Aorta (tissue), 5 donors: Measurements from ENCODE around the gene AQP1. TPM values are rescaled to one million over a fixed set of nuclear protein-coding genes. Genes with fewer than 3 reads are reported as not detected.

Experiments
- ATAC-seq: fragments of 200-7000 bp; cut with Tn5 transposase; one replicate; pipeline ENCODE4 v1.9.1; 2022; ENCODE audit warnings: moderate library complexity; ENCODE audit not compliant: low FRiP score
- DNase-seq, 2 donors: peaks; one replicate each; pipeline ENCODE4 v3.0.0-alpha.2; 2020
- H3K27ac ChIP-seq, 2 donors: one replicate each; pipeline ENCODE4 v1.5.1; 2013; ENCODE audit warnings: low read length in 2 of 2, mild to moderate bottlenecking in 2 of 2, moderate library complexity in 2 of 2, control low read depth in 1 of 2, inconsistent platforms in 1 of 2, low read depth in 1 of 2
- H3K27me3 ChIP-seq, 2 donors: one replicate each; pipeline ENCODE4 v1.6.1; 2013; ENCODE audit warnings: control low read depth in 1 of 2, low read length in 1 of 2, mild to moderate bottlenecking in 1 of 2, moderate library complexity in 1 of 2; ENCODE audit not compliant: insufficient read depth in 2 of 2, control insufficient read depth in 1 of 2
- H3K36me3 ChIP-seq, 2 donors: one replicate each; pipeline ENCODE4 v1.6.1; 2013; ENCODE audit warnings: control low read depth in 1 of 2, low read length in 1 of 2, mild to moderate bottlenecking in 1 of 2; ENCODE audit not compliant: insufficient read depth in 2 of 2, control insufficient read depth in 1 of 2
- H3K4me1 ChIP-seq, 2 donors: one replicate each; pipeline ENCODE4 v1.6.1; 2013; ENCODE audit warnings: low read length in 2 of 2, control low read depth in 1 of 2, mild to moderate bottlenecking in 1 of 2, moderate library complexity in 1 of 2; ENCODE audit not compliant: insufficient read depth in 2 of 2, control insufficient read depth in 1 of 2
- H3K4me3 ChIP-seq, 2 donors: one replicate each; pipeline ENCODE4 v1.5.1; 2013; ENCODE audit warnings: low read length in 2 of 2, control low read depth in 1 of 2, mild to moderate bottlenecking in 1 of 2
- H3K9me3 ChIP-seq: one replicate; pipeline ENCODE4 v1.6.1; 2013; ENCODE audit warnings: mild to moderate bottlenecking, low read length; ENCODE audit not compliant: control insufficient read depth
- WGBS, 2 donors: extraction: QIAGEN DNeasy Blood & Tissue Kit; methylation state at CpG; one replicate each; pipeline ENCODE4 v1.1.7; 2013; 5-methylcytosine and 5-hydroxymethylcytosine counted together
- intact Hi-C, 2 donors: fragments of 100-400 bp; cut with DNase I; formaldehyde crosslinking; loops; one replicate each; pipeline versions ENCODE4 v1.14.2 to v1.15.0; 2022
- polyA plus RNA-seq, 2 donors: library from polyadenylated mRNA; stranded (reverse); fragments of 200-250 nt; gene quantifications; one replicate each; pipeline ENCODE4 v1.2.3, GENCODE V29; 2013
- total RNA-seq, 2 donors: library from RNA; stranded (reverse); fragmentation: NEBNext Ultra II Directional; extraction: Animal tissue kit (Norgen Biotek cat#: 25700); gene quantifications; one replicate each; pipeline ENCODE4 v1.2.1, GENCODE V29; 2021
- donor health status: healthy with polysubstance abuse.
- donor health status: Bipolar disorder and iron deficiency.
- donor health status: DM: no; HTN: no; CAD: no.
- donor health status: DM: no; HTN: no; CAD: no.
- donor health status: DM: yes; HTN: yes; CAD: no.

Gene AQP1
- total and polyA plus RNA-seq, 4 donors, result 370 to 1,062 (median 821) TPM

DNA sequence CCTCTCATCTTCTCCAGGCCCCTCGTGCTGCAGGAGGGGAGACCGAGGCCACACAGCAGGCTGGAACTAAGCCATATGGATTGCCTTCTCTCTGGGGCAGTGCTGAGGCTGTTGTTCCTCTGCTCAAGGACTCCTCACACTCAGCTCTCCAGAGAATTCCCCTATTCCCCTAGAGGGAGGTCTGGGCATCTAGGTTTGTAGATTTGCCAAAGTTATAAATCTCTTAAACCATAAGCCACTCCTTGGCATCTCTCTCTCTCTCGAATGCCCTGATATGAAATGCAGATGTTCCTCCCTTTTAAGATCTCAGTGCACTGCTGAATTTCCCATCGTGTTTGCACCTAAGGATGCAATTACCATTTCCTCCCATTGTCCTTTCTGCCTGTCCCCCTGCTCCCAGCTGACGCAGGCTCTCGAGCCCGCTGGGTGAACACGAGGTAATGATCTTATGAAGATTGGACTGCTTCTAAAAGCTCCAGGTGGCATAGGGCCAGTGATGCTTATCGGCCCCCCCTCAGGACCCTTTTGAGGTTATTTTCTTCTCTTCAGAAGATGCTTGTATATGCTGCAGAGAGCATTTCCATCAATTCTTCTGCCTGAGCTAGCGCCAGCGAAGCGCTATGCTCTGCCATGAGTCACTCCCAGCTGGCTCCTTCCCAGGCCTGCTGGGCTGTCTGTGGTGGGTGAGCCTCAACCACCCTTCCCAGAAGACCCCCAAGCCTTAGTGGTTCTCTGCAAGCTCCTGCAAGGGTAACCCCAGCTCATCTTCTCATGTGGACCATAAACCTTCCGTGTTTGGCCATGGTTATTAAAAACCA is 41.6 kb upstream of the AQP1 start:
- Histone ChIP-seq H3K36me3 (peaks cover 0 to 7% of the 10 kb centered on the region in 2 donors), H3K9me3 (no peaks in the 10 kb centered on the region), H3K4me1 (no peaks in the 10 kb centered on the region), H3K27me3 (no peaks in the 10 kb centered on the region), H3K27ac (no peak overlapping the region), H3K4me3 (no peak overlapping the region)
- WGBS, 2 donors, result 52 to 67% methylated on average over 13 of the region's 13 CpGs
- intact Hi-C loops, result no loop called here
- ATAC-seq, result no peak
- DNase-seq, result no peak

DNA sequence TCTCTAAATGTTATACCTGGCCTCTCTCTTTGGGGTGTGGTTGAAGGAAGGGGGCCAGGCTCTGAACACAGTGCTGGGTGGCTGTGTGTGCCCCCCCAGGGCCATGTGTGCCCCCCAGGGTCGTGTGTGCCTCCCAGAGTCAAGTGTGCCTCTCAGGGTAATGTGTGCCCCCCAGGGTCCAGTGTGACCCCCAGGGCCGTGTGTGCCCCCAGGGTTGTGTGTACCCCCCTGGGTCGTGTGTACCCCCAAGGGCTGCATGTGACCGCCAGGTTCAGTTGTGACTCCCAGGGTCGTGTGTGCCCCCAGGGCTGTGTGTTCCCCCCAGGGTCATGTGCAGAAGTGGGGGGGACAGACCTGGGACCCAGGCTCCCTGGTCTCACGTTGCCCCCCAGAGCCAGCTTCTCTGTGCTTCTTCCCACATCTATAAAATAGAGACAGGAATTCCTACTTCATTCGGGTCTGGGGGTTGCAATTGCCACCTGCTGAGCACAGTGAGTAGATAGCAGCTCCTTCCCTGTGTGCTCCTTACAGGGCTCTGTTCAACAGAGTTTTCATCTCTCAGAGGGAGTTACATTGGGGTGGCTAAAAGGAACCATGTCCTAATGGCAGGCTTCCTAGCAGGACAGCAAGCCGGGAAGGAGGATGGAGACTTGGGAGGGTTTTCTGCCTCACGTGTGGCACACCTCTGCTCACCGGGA is 40.7 kb upstream of the AQP1 start:
- H3K27me3 ChIP-seq, result no peaks in the 10 kb centered on the region
- peaks cover 0 to 7% of the 10 kb centered on the region in 2 donors for H3K36me3 ChIP-seq
- H3K9me3 ChIP-seq, result no peaks in the 10 kb centered on the region
- DNase-seq (no peak), ATAC-seq (no peak)
- H3K4me1 ChIP-seq, result no peaks in the 10 kb centered on the region
- no peak overlapping the region for H3K27ac ChIP-seq
- H3K4me3 ChIP-seq, result no peak overlapping the region
- intact Hi-C loops, result no loop called here
- WGBS, 2 donors, result 83 to 92% methylated on average over 9 to 10 of the region's 10 CpGs

DNA sequence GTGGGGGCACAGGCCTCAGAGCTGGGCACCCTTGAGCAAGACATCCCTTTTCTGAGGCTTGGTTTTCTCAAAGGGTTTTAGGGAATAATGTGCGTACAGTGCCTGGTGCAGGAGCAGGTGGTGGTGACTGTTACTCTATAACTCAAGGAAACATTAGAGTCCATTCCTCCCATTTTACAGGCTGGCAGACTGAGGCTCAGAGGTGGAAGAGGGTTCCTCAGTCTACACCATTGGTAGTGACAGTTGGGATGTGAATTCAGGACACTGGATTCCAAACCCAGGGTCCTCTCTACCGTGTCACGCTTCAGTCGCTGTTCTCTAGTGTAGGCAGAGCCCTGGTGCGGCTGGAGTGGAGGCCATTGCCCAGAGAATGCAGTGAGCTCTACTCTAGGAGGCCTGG is 40.0 kb upstream of the AQP1 start:
- Histone ChIP-seq H3K27ac (no peak overlapping the region), H3K36me3 (peaks cover 0 to 7% of the 10 kb centered on the region in 2 donors), H3K4me1 (no peaks in the 10 kb centered on the region), H3K4me3 (no peak overlapping the region), H3K27me3 (no peaks in the 10 kb centered on the region), H3K9me3 (no peaks in the 10 kb centered on the region)
- WGBS, 2 donors, result 97% methylated on average over 5 of the region's 5 CpGs
- DNase-seq (no peak), ATAC-seq (no peak)
- intact Hi-C loops, result no loop called here

DNA sequence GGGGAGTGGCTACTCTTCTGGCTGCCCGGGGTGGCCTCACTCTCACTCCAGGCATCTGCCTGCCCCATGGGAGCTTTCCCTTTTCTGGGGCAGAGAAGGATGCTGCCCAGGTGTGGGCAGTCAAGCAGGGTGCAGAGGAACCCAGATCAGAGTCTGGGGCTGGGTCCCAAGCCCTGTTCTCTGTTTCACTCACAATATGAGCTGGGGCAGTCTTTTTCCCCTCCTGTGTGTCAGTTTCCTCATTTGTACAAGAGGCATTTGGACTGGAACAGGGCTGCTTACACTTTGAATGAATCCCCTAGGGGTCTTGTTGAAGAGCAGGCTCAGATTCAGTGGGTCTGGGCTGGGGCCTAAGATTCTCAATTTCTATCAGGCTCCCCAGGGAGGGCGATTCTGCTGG is 38.4 kb upstream of the AQP1 start:
- intact Hi-C loops, result no loop called here
- Histone ChIP-seq H3K36me3 (peaks cover 0 to 9% of the 10 kb centered on the region in 2 donors), H3K9me3 (no peaks in the 10 kb centered on the region), H3K4me3 (no peak overlapping the region), H3K27me3 (no peaks in the 10 kb centered on the region), H3K4me1 (no peaks in the 10 kb centered on the region), H3K27ac (no peak overlapping the region)
- DNase-seq (no peak), ATAC-seq (no peak)
- WGBS, 2 donors, result 78 to 88% methylated on average over 2 of the region's 2 CpGs

DNA sequence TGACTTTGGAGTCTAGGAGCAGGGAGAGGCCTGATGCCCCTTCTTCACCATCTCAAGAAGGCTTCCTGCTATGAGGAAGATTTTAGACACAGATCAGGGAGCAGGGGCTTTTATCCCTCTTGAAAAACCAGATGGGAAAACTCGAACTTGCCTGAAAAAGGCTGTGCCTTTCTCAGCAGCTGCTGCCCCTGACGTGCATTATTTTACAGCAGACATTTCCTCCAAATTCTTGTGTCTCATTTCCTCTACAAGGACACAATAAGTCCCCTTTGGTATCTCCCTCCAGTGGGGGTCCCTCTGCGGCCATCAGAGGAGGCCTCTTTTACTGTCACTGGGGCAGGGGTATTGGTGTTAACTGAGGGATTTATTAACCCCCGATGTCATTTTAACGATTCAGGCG is 38.0 kb upstream of the AQP1 start:
- H3K36me3 ChIP-seq, result peaks cover 0 to 9% of the 10 kb centered on the region in 2 donors
- DNase-seq, result no peak
- no peak for ATAC-seq
- 87 to 88% methylated on average over 6 of the region's 6 CpGs for WGBS, 2 donors
- no peaks in the 10 kb centered on the region for H3K9me3 ChIP-seq
- H3K27me3 ChIP-seq, result no peaks in the 10 kb centered on the region
- no peak overlapping the region for H3K27ac ChIP-seq
- H3K4me1 ChIP-seq, result no peaks in the 10 kb centered on the region
- H3K4me3 ChIP-seq, result no peak overlapping the region
- intact Hi-C loops, result no loop called here

DNA sequence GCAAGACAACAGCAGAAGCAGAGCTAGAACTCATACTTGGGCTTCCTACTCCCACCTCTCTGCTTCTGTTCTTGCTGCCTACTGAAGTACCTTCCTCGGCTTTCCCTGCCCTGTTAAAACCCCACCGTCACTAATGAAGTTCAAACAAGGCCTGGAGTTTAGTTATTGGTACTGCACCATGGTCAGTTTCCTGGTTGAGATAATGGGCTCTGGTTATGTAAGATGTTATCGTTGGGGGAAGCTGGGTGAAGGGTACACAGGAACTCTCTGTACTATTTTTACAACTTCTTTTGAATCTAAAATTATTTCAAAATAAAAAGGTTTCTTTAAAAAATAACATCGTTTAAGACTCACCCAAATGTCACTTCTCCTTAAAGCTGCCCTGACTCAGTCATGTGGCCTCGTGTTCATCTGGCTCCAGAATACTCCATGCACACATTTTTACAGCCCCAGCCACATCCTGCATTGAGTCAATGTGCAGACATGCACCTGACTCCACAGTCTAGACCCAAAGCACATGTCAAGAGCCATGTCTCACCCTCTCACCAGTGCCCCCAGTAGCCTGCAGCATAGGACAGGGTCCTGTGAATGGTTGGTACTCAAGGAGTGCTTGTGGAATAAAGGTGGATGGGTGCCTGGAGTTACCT is 36.9 kb upstream of the AQP1 start:
- H3K27ac ChIP-seq, result no peak overlapping the region
- ATAC-seq (no peak), DNase-seq (no peak)
- peaks cover 0 to 9% of the 10 kb centered on the region in 2 donors for H3K36me3 ChIP-seq
- intact Hi-C loops, result no loop called here
- no peaks in the 10 kb centered on the region for H3K27me3 ChIP-seq
- H3K9me3 ChIP-seq, result no peaks in the 10 kb centered on the region
- 86 to 87% methylated on average over 5 of the region's 5 CpGs for WGBS, 2 donors
- no peak overlapping the region for H3K4me3 ChIP-seq
- no peaks in the 10 kb centered on the region for H3K4me1 ChIP-seq

DNA sequence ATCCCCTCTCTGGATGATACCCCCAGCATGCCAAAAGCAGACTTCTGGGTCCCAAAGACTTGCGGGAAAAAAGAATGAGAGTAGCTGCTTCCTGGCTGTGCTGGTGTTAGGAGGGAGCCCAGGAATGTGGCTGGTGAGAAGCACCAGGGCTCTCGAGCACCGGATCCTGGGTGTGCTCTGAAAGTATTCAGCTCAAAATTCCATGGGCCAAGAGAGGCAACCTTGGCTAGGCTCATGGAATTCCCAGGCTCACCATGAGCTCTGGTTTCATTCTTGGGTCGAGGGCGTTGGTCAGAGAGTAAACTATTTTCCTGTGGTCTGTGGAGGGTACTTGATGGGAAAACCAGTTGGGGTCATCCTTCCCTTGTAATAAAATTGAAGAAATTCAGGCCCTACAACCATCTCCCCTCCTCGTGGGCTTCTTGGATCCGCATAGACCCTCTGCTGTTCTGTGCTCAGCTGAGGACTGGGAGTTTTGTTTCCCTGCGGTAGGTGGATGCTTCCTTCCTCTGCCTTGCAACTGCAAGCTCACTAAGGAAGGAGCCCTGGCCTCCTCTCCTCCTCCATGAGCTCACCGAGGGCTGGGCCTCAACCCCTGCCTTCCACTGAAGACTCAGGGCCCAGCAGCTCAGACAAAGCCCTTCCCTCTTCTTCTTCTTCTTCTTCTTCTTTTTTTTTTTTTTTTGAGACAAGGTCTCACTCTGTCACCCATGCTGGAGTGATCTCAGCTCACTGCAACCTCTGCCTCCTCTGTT is 34.5 kb upstream of the AQP1 start:
- WGBS, 2 donors, result 84 to 90% methylated on average over 9 of the region's 9 CpGs
- no peaks in the 10 kb centered on the region for H3K9me3 ChIP-seq
- H3K4me1 ChIP-seq, result no peaks in the 10 kb centered on the region
- no peak overlapping the region for H3K27ac ChIP-seq
- DNase-seq, result no peak
- H3K36me3 ChIP-seq, result peaks cover 0 to 8% of the 10 kb centered on the region in 2 donors
- ATAC-seq, result no peak
- intact Hi-C loops, result no loop called here
- no peak overlapping the region for H3K4me3 ChIP-seq
- no peaks in the 10 kb centered on the region for H3K27me3 ChIP-seq

DNA sequence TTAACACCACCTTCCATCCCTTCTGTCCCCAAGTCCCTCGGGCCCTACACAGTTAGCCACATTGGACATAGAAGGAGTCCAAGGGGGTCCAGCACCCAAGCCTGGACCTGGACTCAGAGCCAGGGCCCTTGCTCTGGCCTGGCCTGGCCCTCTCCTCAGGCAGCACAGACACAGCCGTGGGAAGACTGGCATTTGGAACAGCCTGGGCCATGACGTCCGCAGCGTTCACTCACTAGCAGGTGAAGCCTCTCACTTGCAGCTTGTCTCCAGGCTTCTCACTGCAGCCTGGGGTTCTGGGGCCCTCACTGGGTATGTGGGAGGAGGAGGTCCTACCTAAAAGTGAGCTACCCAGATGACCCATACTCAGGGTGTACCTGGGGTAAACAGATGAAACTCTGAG is 33.7 kb upstream of the AQP1 start:
- ATAC-seq, result no peak
- Histone ChIP-seq H3K27ac (no peak overlapping the region), H3K36me3 (peaks cover 0 to 6% of the 10 kb centered on the region in 2 donors), H3K4me1 (no peaks in the 10 kb centered on the region), H3K27me3 (no peaks in the 10 kb centered on the region), H3K4me3 (no peak overlapping the region), H3K9me3 (no peaks in the 10 kb centered on the region)
- no peak for DNase-seq
- intact Hi-C loops, result no loop called here
- WGBS, 2 donors, result 95 to 100% methylated on average over 5 of the region's 5 CpGs
